H1 (cell line): Measurements from ENCODE around the gene NOL4L.

Experiments used
- CTCF ChIP-seq, 3 experiments: IDR thresholded peaks; 1 replicate in 2 of 3; 2 replicates in 1 of 3; pipeline versions ENCODE4 v1.5.1 to v1.6.1; 2011; ENCODE audit warnings: low read length in 3 of 3, mild to moderate bottlenecking in 3 of 3, inconsistent platforms in 2 of 3, low read depth in 1 of 3, moderate library complexity in 1 of 3; ENCODE audit not compliant: insufficient read depth in 1 of 3; ENCODE audit errors: control extremely low read depth in 1 of 3
- FOSL1 ChIP-seq: IDR thresholded peaks from 2 replicates; pipeline ENCODE4 v1.6.1; 2011; ENCODE audit warnings: mild to moderate bottlenecking, low read depth, low read length, moderate library complexity; ENCODE audit not compliant: insufficient read depth
- MAX ChIP-seq: IDR thresholded peaks from 2 replicates; pipeline ENCODE4 v1.6.1; 2012; ENCODE audit warnings: inconsistent platforms
- SRF ChIP-seq: IDR thresholded peaks from 2 replicates; pipeline ENCODE4 v1.6.1; 2011; ENCODE audit warnings: mild to moderate bottlenecking, low read depth, low read length, moderate library complexity
- YY1 ChIP-seq: IDR thresholded peaks from 2 replicates; pipeline ENCODE4 v1.6.1; 2011; ENCODE audit warnings: low read depth, mild to moderate bottlenecking, low read length

GRCh38 chr20:32454164-32455145 lies 130.7 kb downstream of the NOL4L start:
- TF ChIP-seq CTCF (IDR thresholded peaks at IDR 0.05; ENCODE audit: control extremely low read depth in 1 of 3, insufficient read depth in 1 of 3, low read depth in 1 of 3, low read length in 3 of 3) (no peak), SRF (no peak), MAX (no peak), FOSL1 (no peak), YY1 (no peak)
